ENCODE results near the gene WNT2. TPM values are rescaled to one million over a fixed set of nuclear protein-coding genes. Genes with fewer than 3 reads are reported as not detected.
"Not testable (repeated sequence)": the region's sequence is repeated elsewhere in the genome, so short reads cannot be mapped to it uniquely, and the experiment has no call there.

Gene WNT2
- total RNA-seq, 1 donor from 2014 or later, result 2.8 TPM

DNA sequence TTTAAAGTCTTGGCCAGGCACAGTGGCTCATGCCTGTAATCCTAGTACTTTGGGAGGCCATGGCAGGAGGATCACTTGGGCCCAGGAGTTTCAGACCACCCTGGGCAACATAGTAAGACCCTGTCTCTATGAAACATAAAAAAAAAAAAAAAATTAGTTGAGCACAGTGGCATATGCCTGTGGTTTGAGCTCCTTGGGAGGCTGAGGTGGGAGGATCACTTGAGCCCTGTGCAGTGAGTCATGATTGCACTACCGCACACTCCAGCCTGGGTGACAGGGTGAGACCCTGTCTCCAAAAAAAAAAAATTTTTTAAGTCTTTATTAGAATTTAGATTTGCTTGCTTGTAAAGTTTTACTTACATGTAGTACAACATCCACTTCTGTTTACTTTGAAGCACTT, 14.0 kb downstream of the WNT2 start:
- Mint-ChIP-seq H3K27ac (no peak overlapping the region), H3K36me3 (peaks cover 1% of the 10 kb centered on the region), H3K9me3 (peaks cover 6% of the 10 kb centered on the region), H3K27me3 (peaks cover under 1% of the 10 kb centered on the region), H3K4me3 (no peak overlapping the region), H3K4me1 (ENCODE audit: unreplicated experiment) (peaks cover 6% of the 10 kb centered on the region)
- TF ChIP-seq, protein P1, sequence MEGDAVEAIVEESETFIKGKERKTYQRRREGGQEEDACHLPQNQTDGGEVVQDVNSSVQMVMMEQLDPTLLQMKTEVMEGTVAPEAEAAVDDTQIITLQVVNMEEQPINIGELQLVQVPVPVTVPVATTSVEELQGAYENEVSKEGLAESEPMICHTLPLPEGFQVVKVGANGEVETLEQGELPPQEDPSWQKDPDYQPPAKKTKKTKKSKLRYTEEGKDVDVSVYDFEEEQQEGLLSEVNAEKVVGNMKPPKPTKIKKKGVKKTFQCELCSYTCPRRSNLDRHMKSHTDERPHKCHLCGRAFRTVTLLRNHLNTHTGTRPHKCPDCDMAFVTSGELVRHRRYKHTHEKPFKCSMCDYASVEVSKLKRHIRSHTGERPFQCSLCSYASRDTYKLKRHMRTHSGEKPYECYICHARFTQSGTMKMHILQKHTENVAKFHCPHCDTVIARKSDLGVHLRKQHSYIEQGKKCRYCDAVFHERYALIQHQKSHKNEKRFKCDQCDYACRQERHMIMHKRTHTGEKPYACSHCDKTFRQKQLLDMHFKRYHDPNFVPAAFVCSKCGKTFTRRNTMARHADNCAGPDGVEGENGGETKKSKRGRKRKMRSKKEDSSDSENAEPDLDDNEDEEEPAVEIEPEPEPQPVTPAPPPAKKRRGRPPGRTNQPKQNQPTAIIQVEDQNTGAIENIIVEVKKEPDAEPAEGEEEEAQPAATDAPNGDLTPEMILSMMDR (conservative IDR thresholded peaks at IDR 0.05), result no peak
- DNase-seq (ENCODE audit: extremely low spot score, unreplicated experiment), result no peak

DNA sequence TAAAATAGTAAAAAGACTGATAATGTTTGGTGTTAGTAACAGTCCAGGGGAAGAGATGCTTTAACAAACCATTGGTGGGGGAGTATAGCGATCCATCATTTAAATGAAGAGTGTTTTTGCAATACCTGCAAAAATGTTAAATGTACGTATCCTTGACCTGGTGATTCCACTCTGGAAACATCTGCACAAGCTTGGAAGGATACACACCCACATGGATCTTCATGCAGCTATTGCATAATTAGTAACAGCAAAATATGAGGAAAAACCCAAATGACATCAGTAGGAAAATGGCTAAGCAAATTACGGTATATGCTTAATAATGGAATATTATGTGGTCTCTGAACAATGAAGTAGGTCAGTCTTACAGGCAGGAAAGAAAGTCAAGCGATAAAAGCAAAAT, 20.5 kb downstream of the WNT2 start:
- no peak overlapping the region for H3K27ac Mint-ChIP-seq
- H3K27me3 Mint-ChIP-seq, result peaks cover 3% of the 10 kb centered on the region
- no peak overlapping the region for H3K4me3 Mint-ChIP-seq
- H3K4me1 Mint-ChIP-seq (ENCODE audit: unreplicated experiment), result no peaks in the 10 kb centered on the region
- H3K36me3 Mint-ChIP-seq, result peaks cover 3% of the 10 kb centered on the region
- TF ChIP-seq, protein P1 (conservative IDR thresholded peaks at IDR 0.05), result no peak
- H3K9me3 Mint-ChIP-seq, result peaks cover 8% of the 10 kb centered on the region
- no peak for DNase-seq (ENCODE audit: extremely low spot score, unreplicated experiment)

DNA sequence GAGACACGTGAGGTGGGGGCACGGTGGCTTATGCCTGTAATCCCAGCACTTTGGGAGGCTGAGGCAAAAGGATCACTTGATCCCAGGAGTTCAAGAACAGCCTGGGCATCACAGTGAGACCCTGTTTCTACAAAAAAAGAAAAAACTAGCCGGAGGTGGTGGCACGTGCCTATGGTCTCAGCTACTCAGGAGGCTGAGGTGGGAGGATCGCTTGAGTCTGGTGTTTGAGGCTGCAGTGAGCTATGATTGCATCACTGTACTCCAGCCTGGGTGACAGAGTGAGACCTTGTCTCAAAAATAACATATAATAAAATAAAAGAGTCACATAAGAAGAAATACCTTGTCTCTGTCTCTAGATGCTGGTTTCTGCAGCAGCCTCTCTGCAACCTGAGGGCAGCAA, 22.4 kb downstream of the WNT2 start:
- not testable (repeated sequence) for H3K36me3 Mint-ChIP-seq; H3K9me3 Mint-ChIP-seq; H3K27ac Mint-ChIP-seq; H3K4me3 Mint-ChIP-seq; H3K4me1 Mint-ChIP-seq (ENCODE audit: unreplicated experiment); DNase-seq (ENCODE audit: extremely low spot score, unreplicated experiment); H3K27me3 Mint-ChIP-seq

DNA sequence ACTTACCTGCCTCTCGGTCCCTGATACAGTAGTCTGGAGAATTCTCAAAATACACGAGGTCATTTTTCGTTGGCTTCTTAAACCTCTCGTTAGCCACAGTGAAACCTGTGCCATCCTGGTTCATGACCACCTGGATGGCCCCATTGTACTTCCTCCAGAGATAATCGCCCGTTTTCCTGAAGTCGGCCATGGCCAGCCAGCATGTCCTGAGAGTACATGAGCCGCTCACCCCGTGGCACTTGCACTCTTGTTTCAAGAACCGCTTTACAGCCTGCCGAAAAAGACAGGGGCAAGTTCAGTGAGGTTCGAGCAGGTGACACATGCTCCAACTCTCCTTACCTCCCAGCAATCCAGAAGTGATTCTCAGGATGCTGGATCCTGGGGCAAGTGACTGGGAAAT, 25.3 kb downstream of the WNT2 start:
- H3K4me1 Mint-ChIP-seq (ENCODE audit: unreplicated experiment), result no peaks in the 10 kb centered on the region
- H3K36me3 Mint-ChIP-seq, result no peaks in the 10 kb centered on the region
- no peaks in the 10 kb centered on the region for H3K27me3 Mint-ChIP-seq
- no peaks in the 10 kb centered on the region for H3K9me3 Mint-ChIP-seq
- no peak overlapping the region for H3K27ac Mint-ChIP-seq
- no peak overlapping the region for H3K4me3 Mint-ChIP-seq
- DNase-seq (ENCODE audit: extremely low spot score, unreplicated experiment), result no peak
- TF ChIP-seq, protein P1 (conservative IDR thresholded peaks at IDR 0.05), result no peak

DNA sequence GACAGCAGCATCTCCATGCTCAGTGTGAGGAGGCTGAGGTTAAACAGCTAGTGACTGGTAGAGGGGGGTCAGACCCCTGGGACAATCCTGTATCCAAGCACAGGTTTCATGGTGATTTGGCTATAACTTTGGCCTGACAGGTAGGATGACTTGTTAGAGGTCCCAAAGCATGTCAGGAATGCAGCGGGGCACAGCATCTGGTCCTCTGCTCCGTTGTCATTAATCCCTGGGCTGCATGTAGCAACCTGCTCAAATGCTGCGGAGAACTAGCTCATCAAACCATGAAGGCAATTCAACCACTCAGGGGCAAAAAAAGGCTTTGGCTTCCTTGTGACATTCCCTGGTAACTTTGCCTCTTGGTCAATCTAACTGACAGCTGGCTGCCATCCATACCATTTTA, 26.8 kb downstream of the WNT2 start:
- Mint-ChIP-seq H3K27me3 (no peaks in the 10 kb centered on the region), H3K36me3 (no peaks in the 10 kb centered on the region), H3K4me3 (no peak overlapping the region), H3K27ac (no peak overlapping the region), H3K4me1 (ENCODE audit: unreplicated experiment) (no peaks in the 10 kb centered on the region), H3K9me3 (no peaks in the 10 kb centered on the region)
- DNase-seq (ENCODE audit: extremely low spot score, unreplicated experiment), result no peak
- TF ChIP-seq, protein P1 (conservative IDR thresholded peaks at IDR 0.05), result no peak

DNA sequence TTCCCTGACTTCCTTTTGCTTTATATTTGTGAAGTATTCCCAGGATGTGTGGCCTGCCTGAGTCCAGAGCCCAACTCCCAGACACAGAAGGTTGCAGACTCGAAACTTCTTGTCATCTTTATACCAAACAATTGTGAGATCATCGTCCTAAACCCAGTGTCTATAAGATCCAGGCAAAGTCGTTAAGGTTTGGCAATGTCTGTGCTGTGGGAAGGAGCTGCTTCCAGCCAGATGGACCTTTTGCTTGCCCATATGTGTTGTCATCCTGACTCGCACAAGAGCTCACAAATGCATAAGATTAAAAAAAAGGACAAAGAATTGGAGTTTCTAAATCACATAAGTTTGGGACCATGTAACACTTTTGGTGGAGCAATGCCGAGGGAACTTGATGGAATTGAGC, 37.0 kb downstream of the WNT2 start:
- peaks cover 9% of the 10 kb centered on the region for H3K27me3 Mint-ChIP-seq
- no peaks in the 10 kb centered on the region for H3K4me1 Mint-ChIP-seq (ENCODE audit: unreplicated experiment)
- H3K4me3 Mint-ChIP-seq, result no peak overlapping the region
- H3K9me3 Mint-ChIP-seq, result peaks cover 5% of the 10 kb centered on the region
- H3K36me3 Mint-ChIP-seq, result peaks cover under 1% of the 10 kb centered on the region
- TF ChIP-seq, protein P1 (conservative IDR thresholded peaks at IDR 0.05), result no peak
- no peak overlapping the region for H3K27ac Mint-ChIP-seq
- DNase-seq (ENCODE audit: extremely low spot score, unreplicated experiment), result no peak
